OCI-LY7 (cell line): ENCODE results near the gene COL3A1. TPM values are rescaled to one million over a fixed set of nuclear protein-coding genes. Genes with fewer than 3 reads are reported as not detected.

Experiments used
- BruUV-seq: library from RNA; stranded (reverse); fragments of 400-500 nt; replicated peaks from 2 replicates; lab custom pipeline; 2021; lab: Mats Ljungman, UMichigan
- CTCF ChIA-PET: fragments of 300-600 bp; sonication (Branson Sonifier 250); formaldehyde crosslinking; loops from one replicate; lab custom pipeline; 2022; ENCODE audit warnings: antibody characterized with exemption; ENCODE audit not compliant: unreplicated experiment; lab: Charles Lee
- POLR2A ChIA-PET: fragments of 300-600 bp; sonication (Branson Sonifier 250); formaldehyde crosslinking; loops from one replicate; lab custom pipeline; 2022; ENCODE audit warnings: antibody characterized with exemption; lab: Charles Lee
- DNase-seq: peaks from one replicate; pipeline ENCODE4 v3.0.0-alpha.2; 2015; ENCODE audit warnings: low spot score
- H2AFZ ChIP-seq: fragments of 200-600 bp; sonication (generic), shearing (Covaris generic); 2 replicates; pipeline ENCODE4 v1.6.1; 2014; ENCODE audit warnings: mild to moderate bottlenecking, antibody characterized with exemption, low read length, moderate library complexity
- H3K27ac ChIP-seq: fragments of 200-600 bp; sonication (generic); 2 replicates; pipeline ENCODE4 v1.5.1; 2014; ENCODE audit warnings: mixed run types, low read depth, mild to moderate bottlenecking, moderate library complexity, low read length, inconsistent platforms; ENCODE audit not compliant: poor library complexity, severe bottlenecking
- H3K36me3 ChIP-seq: fragments of 200-600 bp; sonication (generic); 2 replicates; pipeline ENCODE4 v1.6.1; 2014; ENCODE audit warnings: mild to moderate bottlenecking, antibody characterized with exemption, low read length, moderate library complexity, mixed read lengths; ENCODE audit not compliant: insufficient read depth
- H3K4me1 ChIP-seq: fragments of 200-600 bp; sonication (generic); 2 replicates; pipeline ENCODE4 v1.5.1; 2014; ENCODE audit warnings: mild to moderate bottlenecking, low read length; ENCODE audit not compliant: insufficient read depth, poor library complexity, severe bottlenecking
- H3K4me2 ChIP-seq: fragments of 200-600 bp; sonication (generic); 2 replicates; pipeline ENCODE4 v1.6.1; 2014; ENCODE audit warnings: mild to moderate bottlenecking, low read length
- H3K4me3 ChIP-seq: fragments of 200-600 bp; sonication (generic); 2 replicates; pipeline ENCODE4 v1.5.1; 2014; ENCODE audit warnings: mild to moderate bottlenecking, low read depth, low read length; ENCODE audit not compliant: poor library complexity, severe bottlenecking
- H3K79me2 ChIP-seq: fragments of 200-600 bp; sonication (generic); 2 replicates; pipeline ENCODE4 v1.6.1; 2016; ENCODE audit warnings: low read depth, mild to moderate bottlenecking, low read length, moderate library complexity, mixed read lengths; ENCODE audit not compliant: insufficient read depth
- H3K9me2 ChIP-seq: fragments of 200-600 bp; sonication (generic); 2 replicates; pipeline ENCODE4 v1.6.1; 2016; ENCODE audit warnings: mild to moderate bottlenecking, low read length, mixed read lengths; ENCODE audit not compliant: insufficient read depth
- H3K9me3 ChIP-seq: fragments of 200-600 bp; sonication (generic); 2 replicates; pipeline ENCODE4 v1.6.1; 2014; ENCODE audit warnings: mild to moderate bottlenecking, mixed run types, low read length, mixed read lengths
- H4K20me1 ChIP-seq: fragments of 200-600 bp; sonication (generic); 2 replicates; pipeline ENCODE4 v1.6.1; 2014; ENCODE audit warnings: mild to moderate bottlenecking, antibody characterized with exemption, low read length, moderate library complexity, mixed read lengths; ENCODE audit not compliant: insufficient read depth
- EZH2phosphoT487 ChIP-seq: fragments of 200-600 bp; sonication (generic); IDR thresholded peaks from 2 replicates; pipeline ENCODE4 v1.6.1; 2018; ENCODE audit warnings: low read depth, borderline replicate concordance, mild to moderate bottlenecking, mixed run types, antibody characterized with exemption, low read length, moderate library complexity, mixed read lengths
- intact Hi-C: fragments of 100-400 bp; cut with micrococcal nuclease; formaldehyde crosslinking; loops from one replicate; pipeline ENCODE4 v1.10.0; 2022; ENCODE audit not compliant: unreplicated experiment
- total RNA-seq, 2 experiments: library from RNA; depleted of rRNA in 1 of 2; stranded (reverse); fragments of >200 nt in 1 of 2; shearing (Covaris generic) in 1 of 2; gene quantifications; 2 replicates each; pipeline ENCODE4 v1.2.3, GENCODE V29; 2014 to 2022
- TF ChIP-seq, protein P1 (sequence below): fragments of 200-600 bp; sonication (generic); conservative IDR thresholded peaks from 2 replicates; pipeline ENCODE4 v1.5.1; 2014; ENCODE audit warnings: mild to moderate bottlenecking, antibody characterized with exemption, low read length, moderate library complexity, mixed read lengths

COL3A1 gene
- total RNA-seq, 2 experiments from 2014 or later = not detected

DNA sequence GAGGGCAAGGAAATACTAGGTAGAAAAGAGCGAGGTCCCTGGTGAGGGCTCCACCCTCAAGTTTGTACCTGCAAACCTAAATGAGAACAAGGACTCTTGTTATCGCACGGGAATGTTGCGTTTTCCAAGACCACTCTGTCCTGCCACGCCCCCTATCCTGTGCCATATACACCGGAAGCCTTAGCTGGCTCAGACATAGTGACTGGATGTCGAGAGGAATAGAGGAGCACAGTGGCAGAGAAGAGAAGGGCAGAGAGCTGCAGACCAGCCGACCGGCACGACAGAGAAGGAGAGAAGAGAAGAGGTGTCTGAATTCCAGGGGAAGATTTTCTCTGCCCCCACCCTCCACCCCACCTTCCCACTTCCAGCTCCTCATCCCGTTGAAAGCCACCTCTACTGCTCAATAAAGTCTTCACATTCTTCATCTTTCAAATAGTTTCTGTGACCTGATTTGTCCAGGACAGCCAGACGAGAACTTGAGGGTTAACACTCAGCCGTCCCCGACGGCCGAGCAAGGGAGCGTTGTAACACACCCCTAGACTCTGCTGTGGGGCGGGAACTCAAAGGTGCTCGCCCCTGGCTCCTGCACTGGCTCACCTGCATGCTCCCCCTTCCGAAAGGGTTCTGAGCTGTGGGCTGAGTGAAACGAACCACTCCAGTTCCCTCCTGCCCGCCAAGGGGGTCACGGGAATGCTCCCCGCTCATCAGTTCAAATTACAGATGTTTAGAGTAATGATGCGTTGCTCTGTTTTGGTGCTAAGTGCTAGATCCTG lies 24.9 kb upstream of the COL3A1 start:
- Histone ChIP-seq H3K4me3 (no peak overlapping the region), H3K27ac (no peak overlapping the region), H3K36me3 (no peaks in the 10 kb centered on the region), H3K9me3 (no peaks in the 10 kb centered on the region), H2AFZ (no peak overlapping the region), H4K20me1 (no peaks in the 10 kb centered on the region), H3K4me1 (no peaks in the 10 kb centered on the region), H3K4me2 (no peak overlapping the region), H3K9me2 (no peaks in the 10 kb centered on the region), H3K79me2 (no peaks in the 10 kb centered on the region)
- BruUV-seq = no TSS peak
- no peak for TF ChIP-seq EZH2phosphoT487
- TF ChIP-seq, protein P1, sequence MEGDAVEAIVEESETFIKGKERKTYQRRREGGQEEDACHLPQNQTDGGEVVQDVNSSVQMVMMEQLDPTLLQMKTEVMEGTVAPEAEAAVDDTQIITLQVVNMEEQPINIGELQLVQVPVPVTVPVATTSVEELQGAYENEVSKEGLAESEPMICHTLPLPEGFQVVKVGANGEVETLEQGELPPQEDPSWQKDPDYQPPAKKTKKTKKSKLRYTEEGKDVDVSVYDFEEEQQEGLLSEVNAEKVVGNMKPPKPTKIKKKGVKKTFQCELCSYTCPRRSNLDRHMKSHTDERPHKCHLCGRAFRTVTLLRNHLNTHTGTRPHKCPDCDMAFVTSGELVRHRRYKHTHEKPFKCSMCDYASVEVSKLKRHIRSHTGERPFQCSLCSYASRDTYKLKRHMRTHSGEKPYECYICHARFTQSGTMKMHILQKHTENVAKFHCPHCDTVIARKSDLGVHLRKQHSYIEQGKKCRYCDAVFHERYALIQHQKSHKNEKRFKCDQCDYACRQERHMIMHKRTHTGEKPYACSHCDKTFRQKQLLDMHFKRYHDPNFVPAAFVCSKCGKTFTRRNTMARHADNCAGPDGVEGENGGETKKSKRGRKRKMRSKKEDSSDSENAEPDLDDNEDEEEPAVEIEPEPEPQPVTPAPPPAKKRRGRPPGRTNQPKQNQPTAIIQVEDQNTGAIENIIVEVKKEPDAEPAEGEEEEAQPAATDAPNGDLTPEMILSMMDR = no peak
- CTCF ChIA-PET = no interaction called here
- DNase-seq = no peak
- intact Hi-C loops = no loop called here
- POLR2A ChIA-PET = no interaction called here

DNA sequence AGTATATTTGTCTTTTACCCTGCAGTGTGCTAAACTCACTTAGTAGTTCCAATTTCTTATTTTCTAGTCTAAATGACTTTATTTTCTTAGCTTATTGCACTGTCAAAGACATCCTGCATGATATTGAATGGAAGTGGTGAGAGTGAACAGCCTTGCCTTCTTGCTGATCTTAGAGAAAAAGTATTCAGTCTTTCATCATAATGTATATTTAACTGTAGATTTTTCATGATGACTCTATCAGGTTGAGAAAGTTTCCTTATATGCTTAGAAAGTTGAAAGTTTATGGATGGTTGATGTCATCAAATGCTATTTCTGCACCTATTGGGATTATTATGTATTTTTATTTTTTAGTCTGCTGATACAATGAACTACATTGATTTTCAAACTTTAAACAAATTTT lies 21.3 kb upstream of the COL3A1 start:
- Histone ChIP-seq H3K4me3 (no peak overlapping the region), H3K79me2 (no peaks in the 10 kb centered on the region), H3K4me2 (no peak overlapping the region), H3K27ac (no peak overlapping the region), H3K36me3 (no peaks in the 10 kb centered on the region), H3K4me1 (no peaks in the 10 kb centered on the region), H4K20me1 (no peaks in the 10 kb centered on the region), H3K9me3 (no peaks in the 10 kb centered on the region), H2AFZ (no peak overlapping the region), H3K9me2 (no peaks in the 10 kb centered on the region)
- ChIA-PET CTCF (no interaction called here), POLR2A (no interaction called here)
- DNase-seq = no peak
- no peak for TF ChIP-seq EZH2phosphoT487
- TF ChIP-seq, protein P1 = no peak
- BruUV-seq = no TSS peak
- intact Hi-C loops = no loop called here

GRCh38 chr2:188956290-188956689 lies 17.9 kb upstream of the COL3A1 start:
- no peaks in the 10 kb centered on the region for H3K9me2 ChIP-seq
- no TSS peak for BruUV-seq
- H3K79me2 ChIP-seq = no peaks in the 10 kb centered on the region
- CTCF ChIA-PET = no interaction called here
- no peak overlapping the region for H2AFZ ChIP-seq
- no peak for TF ChIP-seq EZH2phosphoT487
- TF ChIP-seq, protein P1 = no peak
- H4K20me1 ChIP-seq = no peaks in the 10 kb centered on the region
- H3K4me3 ChIP-seq = no peak overlapping the region
- H3K4me1 ChIP-seq = no peaks in the 10 kb centered on the region
- no peak overlapping the region for H3K4me2 ChIP-seq
- no peaks in the 10 kb centered on the region for H3K36me3 ChIP-seq
- intact Hi-C loops = no loop called here
- no peak overlapping the region for H3K27ac ChIP-seq
- no peaks in the 10 kb centered on the region for H3K9me3 ChIP-seq
- no peak for DNase-seq
- POLR2A ChIA-PET = no interaction called here
